GM12864 (cell line): ENCODE results near the gene PPP3CB.

Source experiments
- DNase-seq: peaks from one replicate; pipeline ENCODE4 v3.0.0-alpha.2; 2011; ENCODE audit warnings: low read depth
- H3K4me3 ChIP-seq: 2 replicates; pipeline ENCODE4 v1.5.1; 2011; ENCODE audit warnings: mild to moderate bottlenecking, low read depth, low read length, control low read depth
- TF ChIP-seq, protein P1 (sequence below): IDR thresholded peaks from 2 replicates; pipeline ENCODE4 v1.5.1; 2011; ENCODE audit warnings: low read depth, mild to moderate bottlenecking, moderate library complexity, low read length, control low read depth, inconsistent platforms; ENCODE audit errors: missing control alignments

The PPP3CB gene

DNA sequence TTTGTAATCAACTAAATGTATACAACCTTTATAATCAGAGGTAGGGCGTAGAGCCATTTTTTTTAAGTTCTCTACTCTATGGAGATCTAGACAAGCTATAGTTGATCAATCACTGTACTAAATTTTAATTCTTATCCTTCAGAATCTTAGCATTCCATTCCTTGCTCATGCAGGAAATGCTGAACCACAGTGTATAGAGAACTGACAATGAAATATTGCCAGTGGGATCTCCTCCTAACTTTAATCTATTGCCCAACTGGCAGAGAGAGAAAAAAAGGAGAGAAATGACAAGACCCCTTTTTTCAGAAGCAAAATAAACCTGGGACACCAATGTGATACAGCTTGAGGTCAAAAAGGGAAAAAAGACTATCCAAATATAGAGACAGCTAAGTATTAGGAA, 26.4 kb upstream of the PPP3CB start:
- DNase-seq, result no peak
- no peak overlapping the region for H3K4me3 ChIP-seq
- TF ChIP-seq, protein P1, sequence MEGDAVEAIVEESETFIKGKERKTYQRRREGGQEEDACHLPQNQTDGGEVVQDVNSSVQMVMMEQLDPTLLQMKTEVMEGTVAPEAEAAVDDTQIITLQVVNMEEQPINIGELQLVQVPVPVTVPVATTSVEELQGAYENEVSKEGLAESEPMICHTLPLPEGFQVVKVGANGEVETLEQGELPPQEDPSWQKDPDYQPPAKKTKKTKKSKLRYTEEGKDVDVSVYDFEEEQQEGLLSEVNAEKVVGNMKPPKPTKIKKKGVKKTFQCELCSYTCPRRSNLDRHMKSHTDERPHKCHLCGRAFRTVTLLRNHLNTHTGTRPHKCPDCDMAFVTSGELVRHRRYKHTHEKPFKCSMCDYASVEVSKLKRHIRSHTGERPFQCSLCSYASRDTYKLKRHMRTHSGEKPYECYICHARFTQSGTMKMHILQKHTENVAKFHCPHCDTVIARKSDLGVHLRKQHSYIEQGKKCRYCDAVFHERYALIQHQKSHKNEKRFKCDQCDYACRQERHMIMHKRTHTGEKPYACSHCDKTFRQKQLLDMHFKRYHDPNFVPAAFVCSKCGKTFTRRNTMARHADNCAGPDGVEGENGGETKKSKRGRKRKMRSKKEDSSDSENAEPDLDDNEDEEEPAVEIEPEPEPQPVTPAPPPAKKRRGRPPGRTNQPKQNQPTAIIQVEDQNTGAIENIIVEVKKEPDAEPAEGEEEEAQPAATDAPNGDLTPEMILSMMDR, result no peak

DNA sequence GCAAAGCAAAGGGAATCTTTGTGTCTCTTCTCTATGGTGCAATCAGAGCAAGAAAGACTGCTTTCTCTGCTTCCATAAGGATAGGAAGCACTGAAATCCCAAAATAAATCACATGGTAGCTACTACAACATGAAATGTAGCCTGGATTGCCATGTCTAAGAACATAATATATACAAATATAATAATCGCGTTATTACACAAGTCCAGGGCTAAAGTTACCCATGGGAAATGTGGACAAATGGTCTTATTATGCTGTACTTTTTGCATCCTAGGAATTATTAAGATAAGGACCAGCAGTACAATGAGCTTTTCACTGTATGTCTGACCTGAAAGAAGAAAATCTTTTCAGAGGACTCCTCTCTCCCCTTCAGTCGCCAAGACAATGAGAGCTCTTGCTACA, 23.5 kb upstream of the PPP3CB start:
- H3K4me3 ChIP-seq, result no peak overlapping the region
- DNase-seq, result no peak
- TF ChIP-seq, protein P1, result no peak

DNA sequence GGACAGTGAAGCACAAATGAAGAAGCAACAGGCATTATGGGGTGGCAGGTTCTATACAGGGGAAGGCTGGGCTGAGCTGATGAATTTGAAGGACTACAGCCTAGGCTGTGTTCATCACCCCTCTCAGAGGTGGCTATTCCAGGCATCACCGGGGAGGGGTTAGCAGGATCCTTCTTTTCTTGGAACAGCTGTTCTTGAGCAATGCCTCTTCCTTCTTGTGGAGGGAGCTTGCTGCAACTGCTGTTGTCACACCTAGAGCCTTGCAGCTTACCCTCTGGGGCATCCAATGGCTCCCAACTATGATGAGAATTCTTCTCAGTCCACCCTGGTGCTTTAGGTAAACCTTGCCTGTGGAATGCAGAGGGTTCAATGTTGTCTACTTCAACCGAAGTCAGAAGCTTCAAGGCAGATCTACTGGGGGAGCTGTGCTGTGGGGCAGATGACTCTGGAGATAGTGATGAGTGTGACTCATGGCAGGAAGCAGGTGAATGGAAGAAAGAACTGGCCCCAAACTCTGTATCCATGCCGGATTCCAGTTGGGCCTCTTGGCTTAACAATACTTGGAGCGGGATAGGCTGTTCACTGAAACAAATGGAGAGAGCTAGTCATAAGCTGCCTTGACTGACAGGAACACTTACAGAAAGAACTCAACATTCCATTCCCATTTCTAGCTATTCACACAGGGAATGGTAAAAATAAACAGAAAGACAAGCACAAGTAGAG, 21.5 kb upstream of the PPP3CB start:
- no peak overlapping the region for H3K4me3 ChIP-seq
- DNase-seq, result no peak
- TF ChIP-seq, protein P1, result no peak

DNA sequence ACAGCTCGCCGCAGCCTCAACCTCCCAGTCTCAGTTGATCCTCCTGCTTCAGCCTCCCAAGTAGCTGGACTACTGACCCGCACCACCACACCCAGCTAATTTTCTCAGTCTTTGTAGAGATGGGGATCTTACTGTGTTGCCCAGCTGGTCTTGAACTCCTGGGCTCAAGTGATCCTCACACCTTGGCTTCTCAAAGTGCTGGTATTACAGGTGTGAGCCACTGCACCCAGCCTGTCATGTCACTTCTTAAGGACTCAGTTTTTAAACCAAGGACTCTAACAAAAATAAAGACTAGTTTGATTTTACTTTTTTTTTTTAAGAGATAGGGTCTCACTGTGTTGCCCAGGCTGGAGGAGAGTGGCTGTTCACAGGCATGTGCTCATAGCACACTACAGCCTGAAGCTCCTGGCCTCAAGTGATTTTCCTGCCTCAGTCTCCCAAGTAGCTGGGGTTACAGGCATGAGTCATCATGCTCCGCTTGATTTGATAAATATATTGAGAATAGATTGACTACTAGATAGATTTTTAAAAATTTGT, 16.5 kb upstream of the PPP3CB start:
- H3K4me3 ChIP-seq, result no peak overlapping the region
- DNase-seq, result no peak
- TF ChIP-seq, protein P1, result no peak

DNA sequence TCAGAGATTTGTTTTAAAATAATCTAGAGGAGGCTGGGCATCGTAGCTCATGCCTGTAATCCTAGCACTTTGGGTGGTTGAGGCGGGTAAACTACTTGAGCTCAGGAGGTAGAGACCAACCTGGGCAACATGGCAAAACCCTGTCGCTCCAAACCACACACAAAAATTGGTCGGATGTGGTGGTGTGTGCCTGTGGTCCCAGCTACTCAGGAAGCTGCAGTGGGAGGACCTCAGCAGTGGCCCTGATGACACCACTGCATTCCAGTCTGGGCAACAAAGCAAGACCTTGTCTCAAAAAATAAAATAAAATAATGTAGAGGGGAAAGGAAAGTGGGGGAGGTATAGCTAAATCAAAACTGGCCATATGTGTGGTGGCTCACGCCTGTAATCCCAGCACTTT, 13.9 kb upstream of the PPP3CB start:
- TF ChIP-seq, protein P1, result no peak
- DNase-seq, result no peak
- no peak overlapping the region for H3K4me3 ChIP-seq

DNA sequence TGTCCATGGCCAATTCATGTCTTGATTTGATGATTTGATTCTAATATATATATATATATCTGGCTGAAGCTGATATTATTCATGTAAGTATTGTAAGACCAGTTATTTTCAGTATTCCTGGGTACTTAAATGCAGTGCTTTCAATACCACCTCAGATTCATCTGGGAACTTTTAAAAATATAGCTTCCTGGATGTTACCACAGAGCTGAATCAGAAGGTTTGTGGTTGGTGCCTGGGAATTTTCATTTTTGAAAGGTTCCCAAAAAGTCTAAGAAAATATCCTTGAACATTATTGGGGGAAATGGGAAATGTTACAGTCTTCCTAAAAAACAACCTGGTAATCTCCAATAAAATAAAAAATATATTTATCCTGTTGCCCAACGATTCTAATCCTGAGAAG, 10.7 kb upstream of the PPP3CB start:
- H3K4me3 ChIP-seq, result no peak overlapping the region
- no peak for DNase-seq
- TF ChIP-seq, protein P1, result no peak

DNA sequence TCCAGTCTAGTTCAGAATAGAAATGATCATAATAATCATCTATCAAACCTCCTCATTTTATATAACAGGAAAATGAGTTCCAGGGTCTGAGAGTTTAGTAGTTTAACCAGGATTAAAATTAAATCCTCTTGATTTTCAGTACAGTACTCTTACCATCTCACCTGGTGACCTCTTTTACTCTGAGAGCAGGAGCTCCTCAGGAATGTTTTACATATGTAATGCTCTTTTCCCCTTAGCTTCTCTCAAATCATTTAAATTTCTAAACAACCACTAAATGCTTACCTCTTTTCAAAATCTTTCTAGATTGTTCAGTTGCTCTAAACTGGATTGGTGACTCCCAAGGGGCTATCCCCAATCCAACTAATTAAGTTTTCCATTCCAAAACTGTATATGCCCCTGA, 10.2 kb upstream of the PPP3CB start:
- no peak for DNase-seq
- H3K4me3 ChIP-seq, result no peak overlapping the region
- TF ChIP-seq, protein P1, result no peak
